ENCODE results near the gene TEX53. TPM values are rescaled to one million over a fixed set of nuclear protein-coding genes. Genes with fewer than 3 reads are reported as not detected.

Gene TEX53
- polyA plus RNA-seq, 1 donor from 2014 or later = not detected

DNA sequence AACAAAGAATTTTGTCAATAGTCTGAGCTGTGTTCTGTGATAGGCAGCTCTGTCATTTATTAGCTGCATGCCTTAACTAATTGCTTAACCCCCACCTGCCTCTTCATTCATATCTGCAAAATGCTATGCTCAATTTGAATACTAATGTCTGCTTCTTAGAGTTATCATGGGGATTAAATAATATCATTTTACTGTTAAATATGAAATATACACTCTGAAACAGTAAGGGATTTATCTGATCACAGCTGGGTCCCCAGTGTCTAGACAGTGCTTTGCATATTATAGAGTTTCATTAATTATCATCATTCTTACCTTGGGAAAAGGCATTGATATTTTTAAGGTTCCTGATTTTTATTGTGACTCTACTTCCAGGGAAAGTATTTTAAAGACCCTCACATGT, 12.4 kb upstream of the TEX53 start:
- Histone ChIP-seq H3K9me3 (ENCODE audit: low read length) (no peaks in the 10 kb centered on the region), H3K36me3 (ENCODE audit: insufficient read depth, low read length) (no peaks in the 10 kb centered on the region), H3K4me3 (ENCODE audit: low read length) (no peak overlapping the region), H2AFZ (ENCODE audit: low read depth, low read length) (no peak overlapping the region), H3K27ac (ENCODE audit: low read length) (no peak overlapping the region), H3F3A (ENCODE audit: insufficient read depth, low read length, poor library complexity, severe bottlenecking) (no peaks in the 10 kb centered on the region), H3K9me2 (ENCODE audit: insufficient read depth, low read length) (no peaks in the 10 kb centered on the region), H3K79me2 (replicated peaks; ENCODE audit: insufficient read depth, low read length) (no peaks in the 10 kb centered on the region), H3K9ac (ENCODE audit: low read length) (no peak overlapping the region), H3K27me3 (ENCODE audit: insufficient read depth, low read depth, low read length) (no peaks in the 10 kb centered on the region), H3K4me2 (ENCODE audit: low read length) (no peak overlapping the region), H4K20me1 (ENCODE audit: insufficient read depth) (no peaks in the 10 kb centered on the region)
- TF ChIP-seq EZH2 (IDR thresholded peaks at IDR 0.05; ENCODE audit: borderline replicate concordance, insufficient read depth, low read length, poor library complexity, severe bottlenecking) = no peak
- TF ChIP-seq, protein P1, sequence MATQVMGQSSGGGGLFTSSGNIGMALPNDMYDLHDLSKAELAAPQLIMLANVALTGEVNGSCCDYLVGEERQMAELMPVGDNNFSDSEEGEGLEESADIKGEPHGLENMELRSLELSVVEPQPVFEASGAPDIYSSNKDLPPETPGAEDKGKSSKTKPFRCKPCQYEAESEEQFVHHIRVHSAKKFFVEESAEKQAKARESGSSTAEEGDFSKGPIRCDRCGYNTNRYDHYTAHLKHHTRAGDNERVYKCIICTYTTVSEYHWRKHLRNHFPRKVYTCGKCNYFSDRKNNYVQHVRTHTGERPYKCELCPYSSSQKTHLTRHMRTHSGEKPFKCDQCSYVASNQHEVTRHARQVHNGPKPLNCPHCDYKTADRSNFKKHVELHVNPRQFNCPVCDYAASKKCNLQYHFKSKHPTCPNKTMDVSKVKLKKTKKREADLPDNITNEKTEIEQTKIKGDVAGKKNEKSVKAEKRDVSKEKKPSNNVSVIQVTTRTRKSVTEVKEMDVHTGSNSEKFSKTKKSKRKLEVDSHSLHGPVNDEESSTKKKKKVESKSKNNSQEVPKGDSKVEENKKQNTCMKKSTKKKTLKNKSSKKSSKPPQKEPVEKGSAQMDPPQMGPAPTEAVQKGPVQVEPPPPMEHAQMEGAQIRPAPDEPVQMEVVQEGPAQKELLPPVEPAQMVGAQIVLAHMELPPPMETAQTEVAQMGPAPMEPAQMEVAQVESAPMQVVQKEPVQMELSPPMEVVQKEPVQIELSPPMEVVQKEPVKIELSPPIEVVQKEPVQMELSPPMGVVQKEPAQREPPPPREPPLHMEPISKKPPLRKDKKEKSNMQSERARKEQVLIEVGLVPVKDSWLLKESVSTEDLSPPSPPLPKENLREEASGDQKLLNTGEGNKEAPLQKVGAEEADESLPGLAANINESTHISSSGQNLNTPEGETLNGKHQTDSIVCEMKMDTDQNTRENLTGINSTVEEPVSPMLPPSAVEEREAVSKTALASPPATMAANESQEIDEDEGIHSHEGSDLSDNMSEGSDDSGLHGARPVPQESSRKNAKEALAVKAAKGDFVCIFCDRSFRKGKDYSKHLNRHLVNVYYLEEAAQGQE (IDR thresholded peaks at IDR 0.05; ENCODE audit: borderline replicate concordance) = no peak
- TF ChIP-seq, protein P2, sequence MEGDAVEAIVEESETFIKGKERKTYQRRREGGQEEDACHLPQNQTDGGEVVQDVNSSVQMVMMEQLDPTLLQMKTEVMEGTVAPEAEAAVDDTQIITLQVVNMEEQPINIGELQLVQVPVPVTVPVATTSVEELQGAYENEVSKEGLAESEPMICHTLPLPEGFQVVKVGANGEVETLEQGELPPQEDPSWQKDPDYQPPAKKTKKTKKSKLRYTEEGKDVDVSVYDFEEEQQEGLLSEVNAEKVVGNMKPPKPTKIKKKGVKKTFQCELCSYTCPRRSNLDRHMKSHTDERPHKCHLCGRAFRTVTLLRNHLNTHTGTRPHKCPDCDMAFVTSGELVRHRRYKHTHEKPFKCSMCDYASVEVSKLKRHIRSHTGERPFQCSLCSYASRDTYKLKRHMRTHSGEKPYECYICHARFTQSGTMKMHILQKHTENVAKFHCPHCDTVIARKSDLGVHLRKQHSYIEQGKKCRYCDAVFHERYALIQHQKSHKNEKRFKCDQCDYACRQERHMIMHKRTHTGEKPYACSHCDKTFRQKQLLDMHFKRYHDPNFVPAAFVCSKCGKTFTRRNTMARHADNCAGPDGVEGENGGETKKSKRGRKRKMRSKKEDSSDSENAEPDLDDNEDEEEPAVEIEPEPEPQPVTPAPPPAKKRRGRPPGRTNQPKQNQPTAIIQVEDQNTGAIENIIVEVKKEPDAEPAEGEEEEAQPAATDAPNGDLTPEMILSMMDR (IDR thresholded peaks at IDR 0.05; ENCODE audit: poor library complexity, severe bottlenecking) = no peak
- TF ChIP-seq EP300 (conservative IDR thresholded peaks at IDR 0.05; ENCODE audit: poor library complexity, severe bottlenecking) = no peak
- no peak for TF ChIP-seq MXI1 (conservative IDR thresholded peaks at IDR 0.05; ENCODE audit: poor library complexity, severe bottlenecking)
- no peak for TF ChIP-seq RAD21 (conservative IDR thresholded peaks at IDR 0.05)
- no peak for TF ChIP-seq TAF1 (IDR thresholded peaks at IDR 0.05; ENCODE audit: low read depth)
- no peak for TF ChIP-seq SMC3 (conservative IDR thresholded peaks at IDR 0.05; ENCODE audit: poor library complexity)
- TF ChIP-seq POLR2AphosphoS5 (IDR thresholded peaks at IDR 0.05) = no peak

DNA sequence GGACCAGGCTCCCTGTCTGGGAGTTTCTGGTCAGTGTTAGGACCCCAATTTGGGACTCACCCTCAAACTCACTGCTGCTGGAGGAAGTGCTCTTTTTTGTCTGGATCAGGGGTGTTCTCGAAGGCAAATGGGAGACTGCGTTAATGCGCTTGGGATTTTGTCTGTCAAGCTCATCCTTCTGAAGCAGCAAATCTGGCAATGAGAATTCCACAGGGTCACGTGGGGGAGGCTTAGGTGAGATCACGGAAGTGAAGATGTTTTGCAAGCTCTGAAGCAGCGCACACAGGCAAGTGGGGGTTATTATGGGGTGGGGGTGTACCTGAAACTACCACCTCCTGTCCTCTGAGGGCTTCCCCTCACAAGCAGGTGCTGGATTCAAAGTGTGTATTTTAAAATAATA, 10.5 kb upstream of the TEX53 start:
- Histone ChIP-seq H3K36me3 (ENCODE audit: insufficient read depth, low read length) (no peaks in the 10 kb centered on the region), H3K79me2 (replicated peaks; ENCODE audit: insufficient read depth, low read length) (no peaks in the 10 kb centered on the region), H3F3A (ENCODE audit: insufficient read depth, low read length, poor library complexity, severe bottlenecking) (no peaks in the 10 kb centered on the region), H3K27ac (ENCODE audit: low read length) (no peak overlapping the region), H3K9me3 (ENCODE audit: low read length) (no peaks in the 10 kb centered on the region), H3K27me3 (ENCODE audit: insufficient read depth, low read depth, low read length) (no peaks in the 10 kb centered on the region), H4K20me1 (ENCODE audit: insufficient read depth) (no peaks in the 10 kb centered on the region), H3K4me2 (ENCODE audit: low read length) (no peak overlapping the region), H3K9ac (ENCODE audit: low read length) (no peak overlapping the region), H3K9me2 (ENCODE audit: insufficient read depth, low read length) (no peaks in the 10 kb centered on the region), H3K4me3 (ENCODE audit: low read length) (no peak overlapping the region), H2AFZ (ENCODE audit: low read depth, low read length) (no peak overlapping the region)
- TF ChIP-seq MXI1 (conservative IDR thresholded peaks at IDR 0.05; ENCODE audit: poor library complexity, severe bottlenecking) = no peak
- no peak for TF ChIP-seq EP300 (conservative IDR thresholded peaks at IDR 0.05; ENCODE audit: poor library complexity, severe bottlenecking)
- TF ChIP-seq, protein P1 (IDR thresholded peaks at IDR 0.05; ENCODE audit: borderline replicate concordance) = no peak
- TF ChIP-seq TAF1 (IDR thresholded peaks at IDR 0.05; ENCODE audit: low read depth) = no peak
- TF ChIP-seq SMC3 (conservative IDR thresholded peaks at IDR 0.05; ENCODE audit: poor library complexity) = no peak
- TF ChIP-seq POLR2AphosphoS5 (IDR thresholded peaks at IDR 0.05) = no peak
- TF ChIP-seq, protein P2 (IDR thresholded peaks at IDR 0.05; ENCODE audit: poor library complexity, severe bottlenecking) = no peak
- TF ChIP-seq RAD21 (conservative IDR thresholded peaks at IDR 0.05) = no peak
- TF ChIP-seq EZH2 (IDR thresholded peaks at IDR 0.05; ENCODE audit: borderline replicate concordance, insufficient read depth, low read length, poor library complexity, severe bottlenecking) = no peak
